H9 (cell line): Measurements from ENCODE around the gene ISCU. TPM values are rescaled to one million over a fixed set of nuclear protein-coding genes. Genes with fewer than 3 reads are reported as not detected.

Experiments used
- DNase-seq: peaks from one replicate; pipeline ENCODE4 v3.0.0-alpha.2; 2017
- H2AFZ ChIP-seq: one replicate; pipeline ENCODE4 v1.6.1; 2013; ENCODE audit warnings: mild to moderate bottlenecking, low read length, control low read depth, moderate library complexity
- H2AK5ac ChIP-seq: 2 replicates; pipeline ENCODE4 v1.6.1; 2013; ENCODE audit warnings: low read length, control low read depth, mixed read lengths; ENCODE audit not compliant: insufficient read length
- H2BK120ac ChIP-seq: one replicate; pipeline ENCODE4 v1.6.1; 2013; ENCODE audit warnings: low read depth, mild to moderate bottlenecking, low read length, control low read depth, inconsistent platforms; ENCODE audit not compliant: poor library complexity, severe bottlenecking
- H2BK12ac ChIP-seq: 2 replicates; pipeline ENCODE4 v1.6.1; 2013; ENCODE audit warnings: low read length, control low read depth, mixed read lengths, low read depth; ENCODE audit not compliant: insufficient read length
- H2BK15ac ChIP-seq: 2 replicates; pipeline ENCODE4 v1.6.1; 2013; ENCODE audit warnings: low read depth, low read length, control low read depth
- H2BK20ac ChIP-seq: one replicate; pipeline ENCODE4 v1.6.1; 2013; ENCODE audit warnings: low read depth, mild to moderate bottlenecking, low read length, control low read depth, inconsistent platforms; ENCODE audit not compliant: poor library complexity, severe bottlenecking
- H2BK5ac ChIP-seq: 2 replicates; pipeline ENCODE4 v1.6.1; 2013; ENCODE audit warnings: low read length, control low read depth, mixed read lengths; ENCODE audit not compliant: insufficient read length
- H3K14ac ChIP-seq: 2 replicates; pipeline ENCODE4 v1.6.1; 2013; ENCODE audit warnings: low read length, control low read depth; ENCODE audit not compliant: insufficient read depth
- H3K18ac ChIP-seq: 2 replicates; pipeline ENCODE4 v1.6.1; 2013; ENCODE audit warnings: low read depth, mild to moderate bottlenecking, mixed read lengths, low read length, control low read depth; ENCODE audit not compliant: insufficient read length
- H3K23ac ChIP-seq: 2 replicates; pipeline ENCODE4 v1.6.1; 2013; ENCODE audit warnings: low read length, control low read depth, mixed read lengths, low read depth; ENCODE audit not compliant: insufficient read length
- H3K23me2 ChIP-seq: 2 replicates; pipeline ENCODE4 v1.6.1; 2013; ENCODE audit warnings: low read depth, mild to moderate bottlenecking, mixed read lengths, low read length, control low read depth; ENCODE audit not compliant: insufficient read length, poor library complexity, severe bottlenecking
- H3K27ac ChIP-seq: 2 replicates; pipeline ENCODE4 v1.5.1; 2013; ENCODE audit warnings: low read length, control low read depth, mixed read lengths, low read depth; ENCODE audit not compliant: insufficient read length
- H3K27me3 ChIP-seq: 2 replicates; pipeline ENCODE4 v1.6.1; 2013; ENCODE audit warnings: low read length, control low read depth, inconsistent platforms; ENCODE audit not compliant: insufficient read depth
- H3K4ac ChIP-seq: 2 replicates; pipeline ENCODE4 v1.6.1; 2013; ENCODE audit warnings: low read depth, mild to moderate bottlenecking, control low read depth, inconsistent platforms, low read length, moderate library complexity
- H3K4me1 ChIP-seq: 2 replicates; pipeline ENCODE4 v1.6.1; 2013; ENCODE audit warnings: low read length, control low read depth, inconsistent platforms; ENCODE audit not compliant: insufficient read depth
- H3K4me2 ChIP-seq: 2 replicates; pipeline ENCODE4 v1.6.1; 2013; ENCODE audit warnings: low read length, control low read depth, mixed read lengths; ENCODE audit not compliant: insufficient read length, insufficient read depth
- H3K56ac ChIP-seq: 2 replicates; pipeline ENCODE4 v1.6.1; 2013; ENCODE audit warnings: low read depth, mild to moderate bottlenecking, mixed read lengths, low read length, control low read depth; ENCODE audit not compliant: insufficient read length
- H3K79me1 ChIP-seq: 2 replicates; pipeline ENCODE4 v1.6.1; 2013; ENCODE audit warnings: low read depth, mild to moderate bottlenecking, moderate library complexity, low read length, control low read depth, inconsistent platforms; ENCODE audit not compliant: insufficient read depth, poor library complexity, severe bottlenecking
- H3K79me2 ChIP-seq: 2 replicates; pipeline ENCODE4 v1.6.1; 2013; ENCODE audit warnings: low read length, control low read depth, inconsistent platforms; ENCODE audit not compliant: insufficient read depth
- H3K9ac ChIP-seq: 2 replicates; pipeline ENCODE4 v1.6.1; 2013; ENCODE audit warnings: low read length, control low read depth, mixed read lengths; ENCODE audit not compliant: insufficient read length; ENCODE audit errors: extremely low read depth
- H3K9me3 ChIP-seq: one replicate; pipeline ENCODE4 v1.6.1; 2013; ENCODE audit warnings: low read depth, low read length, inconsistent platforms; ENCODE audit not compliant: control insufficient read depth
- H3T11ph ChIP-seq: one replicate; pipeline ENCODE4 v1.6.1; 2013; ENCODE audit warnings: mild to moderate bottlenecking, low read length, control low read depth, inconsistent platforms
- H4K20me1 ChIP-seq: one replicate; pipeline ENCODE4 v1.6.1; 2013; ENCODE audit not compliant: control insufficient read depth, insufficient read length, insufficient read depth
- H4K5ac ChIP-seq: 2 replicates; pipeline ENCODE4 v1.6.1; 2013; ENCODE audit warnings: low read depth, mild to moderate bottlenecking, mixed read lengths, low read length, control low read depth; ENCODE audit not compliant: insufficient read length
- H4K8ac ChIP-seq: replicated peaks from 2 replicates; pipeline ENCODE4 v1.6.1; 2013; ENCODE audit warnings: low read length, control low read depth, mixed read lengths, low read depth; ENCODE audit not compliant: insufficient read length
- H4K91ac ChIP-seq: 2 replicates; pipeline ENCODE4 v1.6.1; 2013; ENCODE audit warnings: low read depth, mild to moderate bottlenecking, moderate library complexity, mixed read lengths, low read length, control low read depth; ENCODE audit not compliant: insufficient read length
- H3K27ac Mint-ChIP-seq, 3 experiments: 2 replicates in 2 of 3; 3 replicates in 1 of 3; pipeline ENCODE4 v1.8.0; 2020 to 2021; ENCODE audit warnings: mixed read lengths in 3 of 3, mild to moderate bottlenecking in 1 of 3, moderate library complexity in 1 of 3
- H3K27me3 Mint-ChIP-seq: 2 replicates; pipeline ENCODE4 v1.8.0; 2021; ENCODE audit warnings: low read depth, mild to moderate bottlenecking, moderate library complexity, mixed read lengths
- H3K36me3 Mint-ChIP-seq, 3 experiments: 2 replicates in 2 of 3; 3 replicates in 1 of 3; pipeline ENCODE4 v1.8.0; 2020 to 2021; ENCODE audit warnings: low read depth in 3 of 3, mixed read lengths in 3 of 3; ENCODE audit not compliant: insufficient read depth in 1 of 3
- H3K4me1 Mint-ChIP-seq, 2 experiments: 2 replicates each; pipeline ENCODE4 v1.8.0; 2020; ENCODE audit warnings: mixed read lengths in 2 of 2
- H3K4me3 Mint-ChIP-seq, 2 experiments: 2 replicates in 1 of 2; 3 replicates in 1 of 2; pipeline ENCODE4 v1.8.0; 2020 to 2021; ENCODE audit warnings: mild to moderate bottlenecking in 2 of 2, mixed read lengths in 2 of 2, moderate library complexity in 1 of 2
- H3K9me3 Mint-ChIP-seq, 2 experiments: 2 replicates in 1 of 2; 3 replicates in 1 of 2; pipeline ENCODE4 v1.8.0; 2020; ENCODE audit warnings: mild to moderate bottlenecking in 2 of 2, mixed read lengths in 2 of 2, moderate library complexity in 1 of 2
- WGBS: extraction: QIAGEN DNeasy Blood & Tissue Kit; methylation state at CpG from one replicate; pipeline ENCODE4 v1.1.7; 2013; ENCODE audit warnings: missing lambda C conversion rate, low lambda C conversion rate, mixed read lengths; ENCODE audit not compliant: insufficient read length; ENCODE audit errors: extremely low coverage; 5-methylcytosine and 5-hydroxymethylcytosine counted together
- total RNA-seq: library from RNA; stranded (reverse); gene quantifications from 2 replicates; pipeline ENCODE4 v1.2.1, GENCODE V29; 2021
- TF ChIP-seq, protein P1 (sequence below): fragments of 200-600 bp; sonication (generic); conservative IDR thresholded peaks from 3 replicates; pipeline ENCODE4 v1.8.0; 2021; ENCODE audit warnings: antibody characterized with exemption, mild to moderate bottlenecking

Gene ISCU
- total RNA-seq, 1 experiment from 2014 or later: 64.9 TPM

DNA sequence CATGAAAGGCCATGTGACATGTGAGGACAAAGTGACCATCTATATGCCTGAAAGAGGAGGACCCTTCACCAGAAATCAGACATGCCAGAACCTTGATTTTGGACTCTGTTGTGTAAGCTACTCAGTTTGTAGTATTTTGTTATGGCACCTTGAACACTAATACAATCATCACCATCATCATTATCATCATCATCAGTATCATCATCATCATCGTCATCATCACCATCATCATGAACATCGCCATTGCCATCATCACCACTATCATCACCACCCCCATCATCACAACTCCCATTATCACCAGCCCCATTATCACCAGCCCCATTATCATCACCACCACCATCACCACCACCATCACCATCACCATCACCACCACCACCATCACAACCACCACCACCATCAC lies 15.9 kb downstream of the ISCU start:
- Histone ChIP-seq H3K4ac (no peak overlapping the region), H4K5ac (no peak overlapping the region), H3K27me3 (no peaks in the 10 kb centered on the region), H3K4me2 (no peak overlapping the region), H4K20me1 (no peaks in the 10 kb centered on the region), H3K9ac (no peak overlapping the region), H2BK120ac (no peak overlapping the region), H2BK15ac (no peak overlapping the region), H2AFZ (no peak overlapping the region), H3T11ph (no peak overlapping the region), H2BK5ac (no peak overlapping the region), H2BK12ac (no peak overlapping the region), H4K91ac (no peak overlapping the region), H3K23ac (no peak overlapping the region), H3K18ac (no peak overlapping the region), H4K8ac (no peak overlapping the region), H3K23me2 (no peaks in the 10 kb centered on the region), H3K9me3 (no peaks in the 10 kb centered on the region), H3K4me1 (no peaks in the 10 kb centered on the region), H3K27ac (no peak overlapping the region), H3K14ac (no peak overlapping the region), H3K79me2 (no peaks in the 10 kb centered on the region), H2AK5ac (no peak overlapping the region), H3K79me1 (no peaks in the 10 kb centered on the region), H3K56ac (no peak overlapping the region), H2BK20ac (no peak overlapping the region)
- DNase-seq: no peak
- Mint-ChIP-seq H3K4me3 (0 out of 5 replicates have a peak overlapping the region, but pooled peaks of 1 of the 2 experiments have one; percentile 25), H3K27me3 (peaks cover 6% of the 10 kb centered on the region), H3K27ac (no peak overlapping the region), H3K4me1 (0 out of 4 replicates have a peak, but pooled peaks cover 0 to 1% of the 10 kb centered on the region in 2 experiments), H3K9me3 (peaks cover 9 to 10% of the 10 kb centered on the region in 2 experiments), H3K36me3 (peaks cover 4 to 11% (median 4%) of the 10 kb centered on the region in 3 experiments; a peak in 5 of 7 replicates)
- TF ChIP-seq, protein P1, sequence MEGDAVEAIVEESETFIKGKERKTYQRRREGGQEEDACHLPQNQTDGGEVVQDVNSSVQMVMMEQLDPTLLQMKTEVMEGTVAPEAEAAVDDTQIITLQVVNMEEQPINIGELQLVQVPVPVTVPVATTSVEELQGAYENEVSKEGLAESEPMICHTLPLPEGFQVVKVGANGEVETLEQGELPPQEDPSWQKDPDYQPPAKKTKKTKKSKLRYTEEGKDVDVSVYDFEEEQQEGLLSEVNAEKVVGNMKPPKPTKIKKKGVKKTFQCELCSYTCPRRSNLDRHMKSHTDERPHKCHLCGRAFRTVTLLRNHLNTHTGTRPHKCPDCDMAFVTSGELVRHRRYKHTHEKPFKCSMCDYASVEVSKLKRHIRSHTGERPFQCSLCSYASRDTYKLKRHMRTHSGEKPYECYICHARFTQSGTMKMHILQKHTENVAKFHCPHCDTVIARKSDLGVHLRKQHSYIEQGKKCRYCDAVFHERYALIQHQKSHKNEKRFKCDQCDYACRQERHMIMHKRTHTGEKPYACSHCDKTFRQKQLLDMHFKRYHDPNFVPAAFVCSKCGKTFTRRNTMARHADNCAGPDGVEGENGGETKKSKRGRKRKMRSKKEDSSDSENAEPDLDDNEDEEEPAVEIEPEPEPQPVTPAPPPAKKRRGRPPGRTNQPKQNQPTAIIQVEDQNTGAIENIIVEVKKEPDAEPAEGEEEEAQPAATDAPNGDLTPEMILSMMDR: no peak
- WGBS: no CpG with 5 or more reads among the region's 2 CpGs
